HEK293T (cell line): Measurements from ENCODE around the gene ZNF655.

ENCODE experiments used
- CTCF ChIA-PET: fragments of 350-600 bp; formaldehyde crosslinking; extraction: SDS; loops from one replicate; lab custom pipeline; 2021; ENCODE audit warnings: antibody characterized with exemption, inconsistent platforms; lab: Yijun Ruan, JAX
- POLR2A ChIA-PET: fragments of 350-600 bp; formaldehyde crosslinking; extraction: SDS; loops from one replicate; lab custom pipeline; 2020; ENCODE audit warnings: antibody characterized with exemption, inconsistent platforms; lab: Yijun Ruan, JAX
- DNase-seq: peaks from one replicate; pipeline ENCODE4 v3.0.0; 2012; ENCODE audit warnings: mixed read lengths; ENCODE audit errors: extremely low spot score
- ARNT ChIP-seq: fragments of 450-650 bp; IDR thresholded peaks from 2 replicates; pipeline ENCODE4 v1.6.1; 2017; ENCODE audit warnings: mild to moderate bottlenecking
- BHLHE40 ChIP-seq: fragments of 450-650 bp; IDR thresholded peaks from 2 replicates; pipeline ENCODE4 v1.6.1; 2016; ENCODE audit warnings: mild to moderate bottlenecking, moderate library complexity, borderline replicate concordance
- CTBP1 ChIP-seq: fragments of 450-650 bp; IDR thresholded peaks from 2 replicates; pipeline ENCODE4 v1.6.1; 2016; ENCODE audit warnings: borderline replicate concordance
- ELF4 ChIP-seq: fragments of 450-650 bp; IDR thresholded peaks from 2 replicates; pipeline ENCODE4 v1.6.1; 2017; ENCODE audit warnings: antibody characterized with exemption
- FOXA1 ChIP-seq: fragments of 450-650 bp; IDR thresholded peaks from 2 replicates; pipeline ENCODE4 v1.6.1; 2016; ENCODE audit warnings: mild to moderate bottlenecking
- FOXK2 ChIP-seq: fragments of 450-650 bp; IDR thresholded peaks from 2 replicates; pipeline ENCODE4 v1.6.1; 2016; ENCODE audit warnings: mild to moderate bottlenecking
- FOXM1 ChIP-seq: fragments of 450-650 bp; IDR thresholded peaks from 2 replicates; pipeline ENCODE4 v1.6.1; 2017; ENCODE audit warnings: mild to moderate bottlenecking, borderline replicate concordance
- HDGF ChIP-seq: fragments of 450-650 bp; IDR thresholded peaks from 2 replicates; pipeline ENCODE4 v1.6.1; 2017; ENCODE audit warnings: antibody characterized with exemption, borderline replicate concordance
- L3MBTL2 ChIP-seq: fragments of 450-650 bp; conservative IDR thresholded peaks from 2 replicates; pipeline ENCODE4 v1.6.1; 2016; ENCODE audit warnings: mild to moderate bottlenecking
- LEF1 ChIP-seq: fragments of 450-650 bp; IDR thresholded peaks from 2 replicates; pipeline ENCODE4 v1.6.1; 2017; ENCODE audit warnings: mild to moderate bottlenecking, borderline replicate concordance
- NFRKB ChIP-seq: fragments of 450-650 bp; IDR thresholded peaks from 2 replicates; pipeline ENCODE4 v1.6.1; 2016; ENCODE audit warnings: mild to moderate bottlenecking, moderate library complexity
- PKNOX1 ChIP-seq: fragments of 450-650 bp; IDR thresholded peaks from 2 replicates; pipeline ENCODE4 v1.6.1; 2016
- SP1 ChIP-seq: fragments of 450-650 bp; IDR thresholded peaks from 2 replicates; pipeline ENCODE4 v1.6.1; 2017
- SUZ12 ChIP-seq: fragments of 450-650 bp; IDR thresholded peaks from 2 replicates; pipeline ENCODE4 v1.6.1; 2016; ENCODE audit warnings: mild to moderate bottlenecking
- TARDBP ChIP-seq: fragments of 450-650 bp; IDR thresholded peaks from 2 replicates; pipeline ENCODE4 v1.6.1; 2016
- ZNF384 ChIP-seq: fragments of 450-650 bp; IDR thresholded peaks from 2 replicates; pipeline ENCODE4 v1.6.1; 2016

ZNF655 gene

GRCh38 chr7:99597762-99598501 lies 39.5 kb downstream of the ZNF655 start, which contains the start of gene TMEM225B:
TSS of gene TMEM225B (plus strand) at chr7:99598267. CDS start at chr7:99604389, 6,122 bp downstream.
- ChIA-PET POLR2A (no interaction called here), CTCF (no interaction called here)
- DNase-seq, result no peak
- TF ChIP-seq PKNOX1 (no peak), FOXK2 (no peak), ELF4 (no peak), FOXA1 (no peak), ZNF384 (no peak), LEF1 (no peak), HDGF (no peak), ARNT (no peak), FOXM1 (no peak), NFRKB (no peak), SUZ12 (no peak), L3MBTL2 (no peak), TARDBP (no peak), SP1 (no peak), CTBP1 (no peak), BHLHE40 (no peak)

DNA sequence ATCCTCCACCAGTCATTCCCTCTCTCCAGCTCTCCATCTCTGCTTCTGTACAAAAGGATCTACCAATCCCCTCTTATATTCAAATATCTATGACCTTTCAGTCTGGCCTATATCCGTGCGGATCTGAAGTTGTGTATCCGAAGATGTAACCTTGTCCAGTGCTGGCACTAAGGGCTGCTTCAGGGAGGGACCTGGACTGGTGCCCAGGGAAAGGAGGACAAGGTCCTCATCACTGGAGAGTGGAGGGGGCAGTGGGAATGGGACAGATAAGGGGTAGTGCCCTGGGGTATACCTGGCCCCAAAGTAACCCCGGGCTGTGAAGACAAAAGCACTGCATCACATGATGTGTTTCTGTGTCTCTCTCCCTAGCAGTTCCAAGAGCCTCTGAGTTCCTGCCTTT lies 41.4 kb downstream of the ZNF655 start:
- no peak for TF ChIP-seq NFRKB
- TF ChIP-seq HDGF, result no peak
- CTCF ChIA-PET, result no interaction called here
- POLR2A ChIA-PET, result no interaction called here
- DNase-seq, result no peak

DNA sequence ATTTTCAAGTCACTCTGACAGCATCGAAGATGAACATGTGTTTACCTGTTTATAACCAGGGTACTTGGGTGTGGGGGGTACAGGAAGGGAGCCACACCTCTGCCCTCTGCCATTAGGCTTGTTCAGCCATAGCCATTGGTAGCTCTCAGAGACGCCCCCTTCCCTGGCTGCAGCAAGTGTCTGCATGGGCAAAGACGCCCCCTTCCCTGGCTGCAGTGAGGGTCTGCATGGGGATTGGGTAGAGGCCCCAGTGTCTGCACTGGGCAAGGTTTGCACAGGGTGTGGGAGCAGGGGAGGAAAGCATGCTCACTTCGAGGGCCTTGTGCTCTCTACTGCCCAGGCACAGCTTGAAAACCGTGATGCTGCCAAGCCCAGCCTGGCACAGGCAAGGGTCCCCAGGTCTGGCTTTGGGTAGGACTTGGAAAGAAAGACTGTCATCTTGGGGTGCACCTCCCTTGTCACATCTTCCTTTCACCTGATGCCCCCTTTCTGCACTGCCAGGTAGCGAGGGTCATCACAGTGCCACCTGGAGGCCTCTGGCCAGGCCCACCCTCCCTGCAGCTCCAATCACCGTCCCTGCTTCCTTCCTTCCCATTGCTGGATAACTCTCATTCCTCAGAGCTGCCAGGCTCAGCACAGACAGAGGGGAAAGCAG lies 43.3 kb downstream of the ZNF655 start:
- TF ChIP-seq ARNT (no peak), NFRKB (no peak), SP1 (no peak), HDGF (no peak), FOXM1 (no peak), LEF1 (no peak), TARDBP (no peak), SUZ12 (no peak), ZNF384 (no peak), FOXA1 (no peak), BHLHE40 (no peak)
- no peak for DNase-seq
- CTCF ChIA-PET, result interaction anchor here (0.7 kb wide), 1 partner anchor 15 kb away, joined by 3 read pairs; the partner anchor contains the start of gene ZSCAN25
- POLR2A ChIA-PET, result no interaction called here

GRCh38 chr7:99605527-99605926 lies 47.1 kb downstream of the ZNF655 start:
- POLR2A ChIA-PET, result interaction anchor here (1.5 kb wide), 1 partner anchor 11 kb away, joined by 9 read pairs; the partner anchor contains the start of gene ZSCAN25
- DNase-seq, result no peak
- CTCF ChIA-PET, result no interaction called here
- TF ChIP-seq FOXA1 (no peak), LEF1 (no peak), BHLHE40 (no peak), SUZ12 (no peak), ZNF384 (no peak), PKNOX1 (no peak), CTBP1 (no peak)

GRCh38 chr7:99606531-99606930 lies 48.1 kb downstream of the ZNF655 start:
- ChIA-PET POLR2A (interaction anchor here (1.5 kb wide), 1 partner anchor 11 kb away, joined by 8 read pairs; the partner anchor contains the start of gene ZSCAN25), CTCF (no interaction called here)
- no peak for DNase-seq
- TF ChIP-seq FOXM1, result no peak
- TF ChIP-seq ZNF384, result no peak
- no peak for TF ChIP-seq CTBP1
- TF ChIP-seq HDGF, result no peak
- no peak for TF ChIP-seq FOXK2
- TF ChIP-seq L3MBTL2, result no peak
- no peak for TF ChIP-seq BHLHE40

- no peak for DNase-seq
- TF ChIP-seq SUZ12, result no peak
- ChIA-PET CTCF (no interaction called here), POLR2A (interaction anchor here (1.5 kb wide), 1 partner anchor 10 kb away, joined by 8 read pairs; the partner anchor contains the start of gene ZSCAN25)
Observed at GRCh38 chr7:99607548-99607947, 49.1 kb downstream of the ZNF655 start.

DNA sequence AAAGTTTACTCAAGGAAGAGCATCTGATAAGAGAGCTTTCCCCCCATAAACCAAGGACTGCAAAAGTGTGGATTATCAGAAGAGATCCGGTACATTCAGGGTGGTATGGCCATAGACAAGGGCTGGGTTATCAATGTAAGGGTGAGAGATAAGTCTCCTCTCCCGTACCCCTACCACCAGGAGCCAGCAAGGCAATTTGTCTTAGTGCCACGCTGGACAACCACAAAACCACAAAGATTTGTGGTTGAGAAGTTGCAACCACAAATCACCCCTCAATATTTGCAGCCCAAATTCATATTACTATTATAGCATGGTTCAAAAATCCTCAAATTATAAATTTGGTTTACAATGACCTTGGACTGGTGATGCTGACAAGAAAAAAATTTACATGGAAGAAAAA lies 56.1 kb downstream of the ZNF655 start:
- ChIA-PET CTCF (no interaction called here), POLR2A (interaction anchor here (3.8 kb wide), 1 partner anchor 56 kb away, joined by 31 read pairs; the partner anchor contains the start of gene ZNF655)
- DNase-seq, result no peak
- TF ChIP-seq ELF4 (no peak), SP1 (no peak), NFRKB (no peak), SUZ12 (no peak), FOXA1 (no peak), FOXM1 (no peak), HDGF (no peak), L3MBTL2 (no peak)
